Measurements from ENCODE around the gene XRCC4.

- TF ChIP-seq ZBTB1 (CRISPR knock-in tag; IDR thresholded peaks at IDR 0.05; ENCODE audit: borderline replicate concordance) (no peak), CTCF (CRISPR knock-in tag; IDR thresholded peaks at IDR 0.05) (no peak), USF2 (IDR thresholded peaks at IDR 0.05; ENCODE audit: low read depth, low read length) (no peak), USF2 (CRISPR knock-in tag; IDR thresholded peaks at IDR 0.05; ENCODE audit: borderline replicate concordance) (no peak), ZBTB33 (CRISPR knock-in tag; IDR thresholded peaks at IDR 0.05) (no peak), ZSCAN25 (CRISPR knock-in tag; IDR thresholded peaks at IDR 0.05) (no peak), EZH2 (conservative IDR thresholded peaks at IDR 0.05; ENCODE audit: low read depth, low read length) (no peak), REPIN1 (CRISPR knock-in tag; IDR thresholded peaks at IDR 0.05; ENCODE audit: borderline replicate concordance, low read depth) (no peak), POLR2A (IDR thresholded peaks at IDR 0.05; ENCODE audit: insufficient read depth in 1 of 2, low read depth in 2 of 2, low read length in 2 of 2) (no peak), ZNF10 (CRISPR knock-in tag; IDR thresholded peaks at IDR 0.05; ENCODE audit: borderline replicate concordance, low read depth) (no peak), YEATS4 (CRISPR knock-in tag; IDR thresholded peaks at IDR 0.05; ENCODE audit: borderline replicate concordance) (no peak), ZNF557 (CRISPR knock-in tag; IDR thresholded peaks at IDR 0.05) (no peak), CEBPZ (IDR thresholded peaks at IDR 0.05; ENCODE audit: low read length) (no peak), TCF12 (IDR thresholded peaks at IDR 0.05) (no peak), TCF12 (CRISPR knock-in tag; IDR thresholded peaks at IDR 0.05) (no peak), TOPORS (CRISPR knock-in tag; IDR thresholded peaks at IDR 0.05) (no peak)
Measured at GRCh38 chr5:83148370-83148769, 71.0 kb downstream of the XRCC4 start.
